HL-60 (cell line): Measurements from ENCODE around the gene FHIT.

Experiments used
- CTCF ChIP-seq: IDR thresholded peaks from one replicate; pipeline ENCODE4 v1.5.1; 2011; ENCODE audit warnings: low read length, control low read depth, inconsistent platforms; ENCODE audit not compliant: insufficient read depth
- GABPA ChIP-seq: IDR thresholded peaks from 2 replicates; pipeline ENCODE4 v1.6.1; 2012; ENCODE audit warnings: low read depth
- POLR2AphosphoS5 ChIP-seq: IDR thresholded peaks from 2 replicates; pipeline ENCODE4 v1.6.1; 2012; ENCODE audit warnings: low read depth
- SPI1 ChIP-seq: IDR thresholded peaks from 2 replicates; pipeline ENCODE4 v1.6.1; 2012; ENCODE audit warnings: low read depth, mild to moderate bottlenecking, borderline replicate concordance

- TF ChIP-seq CTCF = no peak
- TF ChIP-seq GABPA = no peak
- TF ChIP-seq SPI1 = no peak
- TF ChIP-seq POLR2AphosphoS5 = no peak
Measured at GRCh38 chr3:61158216-61158615, 93.0 kb downstream of the FHIT start.
